ENCODE data around the gene VPS33A.
"Not testable (repeated sequence)": the region's sequence is repeated elsewhere in the genome, so short reads cannot be mapped to it uniquely, and the experiment has no call there.

The VPS33A gene

GRCh38 chr12:122203301-122204166 is 62.8 kb downstream of the VPS33A start, which contains the start of gene B3GNT4:
TSS of gene B3GNT4 (plus strand) at chr12:122203709. CDS start at chr12:122204619, 910 bp downstream.
- peak; percentile 58 for DNase-seq

- DNase-seq, result not testable (repeated sequence)
These were observed 63.5 kb downstream of the VPS33A start for GRCh38 chr12:122202811-122203210.

GRCh38 chr12:122202017-122202416 is 64.3 kb downstream of the VPS33A start:
- DNase-seq, result no peak

- DNase-seq, result no peak
These were observed 64.9 kb downstream of the VPS33A start for GRCh38 chr12:122201381-122201780.

- no peak for DNase-seq
These were observed 65.6 kb downstream of the VPS33A start for GRCh38 chr12:122200541-122201175.

GRCh38 chr12:122199484-122200355 is 66.6 kb downstream of the VPS33A start:
- no peak for DNase-seq

- DNase-seq, result no peak
These were observed 68.7 kb downstream of the VPS33A start for GRCh38 chr12:122197612-122197966.

GRCh38 chr12:122195405-122195804 is 70.9 kb downstream of the VPS33A start:
- no peak for DNase-seq

- DNase-seq, result no peak
These were observed 71.5 kb downstream of the VPS33A start for GRCh38 chr12:122194804-122195203.

GRCh38 chr12:122192441-122192840 is 73.9 kb downstream of the VPS33A start:
- DNase-seq, result no peak

- no peak for DNase-seq
These were observed 75.2 kb downstream of the VPS33A start for GRCh38 chr12:122190842-122191668.

GRCh38 chr12:122189626-122190475 is 76.4 kb downstream of the VPS33A start:
- no peak for DNase-seq

GRCh38 chr12:122187466-122187865 is 78.8 kb downstream of the VPS33A start:
- DNase-seq, result no peak

GRCh38 chr12:122185494-122186082 is 80.7 kb downstream of the VPS33A start:
- DNase-seq, result no peak

- DNase-seq, result no peak
These were observed 81.2 kb downstream of the VPS33A start for GRCh38 chr12:122185079-122185478.

- no peak for DNase-seq
These were observed 81.8 kb downstream of the VPS33A start for GRCh38 chr12:122184517-122184916.

- DNase-seq, result no peak
These were observed 82.7 kb downstream of the VPS33A start for GRCh38 chr12:122183588-122183940.

GRCh38 chr12:122182887-122183587 is 83.3 kb downstream of the VPS33A start, which contains the start of gene LRRC43:
TSS of gene LRRC43 (plus strand) at chr12:122183123. CDS start at chr12:122183145, 22 bp downstream.
- no peak for DNase-seq

Data from activated CD4-positive, alpha-beta T cell treated with anti-CD3 and anti-CD28 coated beads for 1 hour (primary cell).